ENCODE data around the gene TMEM263. TPM values are rescaled to one million over a fixed set of nuclear protein-coding genes. Genes with fewer than 3 reads are reported as not detected.

The TMEM263 gene
- total RNA-seq, 1 experiment from 2014 or later = 11.8 TPM

GRCh38 chr12:106971065-106971464 is 15.4 kb downstream of the TMEM263 start:
- no peaks in the 10 kb centered on the region for H3K23me2 ChIP-seq (ENCODE audit: insufficient read length, low read depth, low read length, poor library complexity, severe bottlenecking)

More at GRCh38 chr12:106971065-106971464, 15.4 kb downstream of the TMEM263 start:
- H2BK15ac ChIP-seq (ENCODE audit: low read depth, low read length) = no peak overlapping the region
- Mint-ChIP-seq H3K4me1 (no peaks in the 10 kb centered on the region), H3K27ac (peak overlapping the region in 1 of 3 experiments; percentile 16; a peak in 2 of 7 replicates), H3K9me3 (no peaks in the 10 kb centered on the region), H3K27me3 (ENCODE audit: low read depth) (no peaks in the 10 kb centered on the region), H3K4me3 (no peak overlapping the region), H3K36me3 (ENCODE audit: insufficient read depth in 1 of 3, low read depth in 3 of 3) (peaks cover 2 to 23% (median 18%) of the 10 kb centered on the region in 3 experiments; a peak in 6 of 7 replicates)
- no peaks in the 10 kb centered on the region for H3K79me1 ChIP-seq (ENCODE audit: insufficient read depth, low read depth, low read length, poor library complexity, severe bottlenecking)
- H3K18ac ChIP-seq (ENCODE audit: insufficient read length, low read depth, low read length) = no peak overlapping the region
- no peak overlapping the region for H3K56ac ChIP-seq (ENCODE audit: insufficient read length, low read depth, low read length)
- no peak overlapping the region for H2BK20ac ChIP-seq (ENCODE audit: low read depth, low read length, poor library complexity, severe bottlenecking)
- no peaks in the 10 kb centered on the region for H3K4me1 ChIP-seq (ENCODE audit: insufficient read depth, low read length)
- H2BK5ac ChIP-seq (ENCODE audit: insufficient read length, low read length) = no peak overlapping the region
- no peak overlapping the region for H3K23ac ChIP-seq (ENCODE audit: insufficient read length, low read depth, low read length)
- no peak overlapping the region for H3T11ph ChIP-seq (ENCODE audit: low read length)
- no peak overlapping the region for H4K91ac ChIP-seq (ENCODE audit: insufficient read length, low read depth, low read length)
- no peak overlapping the region for H2AFZ ChIP-seq (ENCODE audit: low read length)
- no peak overlapping the region for H2BK12ac ChIP-seq (ENCODE audit: insufficient read length, low read depth, low read length)
- no peak overlapping the region for H4K5ac ChIP-seq (ENCODE audit: insufficient read length, low read depth, low read length)
- TF ChIP-seq, protein P1, sequence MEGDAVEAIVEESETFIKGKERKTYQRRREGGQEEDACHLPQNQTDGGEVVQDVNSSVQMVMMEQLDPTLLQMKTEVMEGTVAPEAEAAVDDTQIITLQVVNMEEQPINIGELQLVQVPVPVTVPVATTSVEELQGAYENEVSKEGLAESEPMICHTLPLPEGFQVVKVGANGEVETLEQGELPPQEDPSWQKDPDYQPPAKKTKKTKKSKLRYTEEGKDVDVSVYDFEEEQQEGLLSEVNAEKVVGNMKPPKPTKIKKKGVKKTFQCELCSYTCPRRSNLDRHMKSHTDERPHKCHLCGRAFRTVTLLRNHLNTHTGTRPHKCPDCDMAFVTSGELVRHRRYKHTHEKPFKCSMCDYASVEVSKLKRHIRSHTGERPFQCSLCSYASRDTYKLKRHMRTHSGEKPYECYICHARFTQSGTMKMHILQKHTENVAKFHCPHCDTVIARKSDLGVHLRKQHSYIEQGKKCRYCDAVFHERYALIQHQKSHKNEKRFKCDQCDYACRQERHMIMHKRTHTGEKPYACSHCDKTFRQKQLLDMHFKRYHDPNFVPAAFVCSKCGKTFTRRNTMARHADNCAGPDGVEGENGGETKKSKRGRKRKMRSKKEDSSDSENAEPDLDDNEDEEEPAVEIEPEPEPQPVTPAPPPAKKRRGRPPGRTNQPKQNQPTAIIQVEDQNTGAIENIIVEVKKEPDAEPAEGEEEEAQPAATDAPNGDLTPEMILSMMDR (conservative IDR thresholded peaks at IDR 0.05) = no peak
- no peak for DNase-seq
- no peak overlapping the region for H3K4ac ChIP-seq (ENCODE audit: low read depth, low read length)
- H2AK5ac ChIP-seq (ENCODE audit: insufficient read length, low read length) = no peak overlapping the region
- no peaks in the 10 kb centered on the region for H4K20me1 ChIP-seq (ENCODE audit: control insufficient read depth, insufficient read depth, insufficient read length)
- 0 out of 2 replicates have a peak, but pooled peaks cover 2% of the 10 kb centered on the region for H3K79me2 ChIP-seq (ENCODE audit: insufficient read depth, low read length)
- no CpG with 5 or more reads among the region's 2 CpGs for WGBS (ENCODE audit: extremely low coverage, insufficient read length, low lambda C conversion rate)
- H3K14ac ChIP-seq (ENCODE audit: insufficient read depth, low read length) = no peak overlapping the region
- H3K9ac ChIP-seq (ENCODE audit: extremely low read depth, insufficient read length, low read length) = no peak overlapping the region
- H3K9me3 ChIP-seq (ENCODE audit: control insufficient read depth, low read depth, low read length) = no peaks in the 10 kb centered on the region
- no peaks in the 10 kb centered on the region for H3K27me3 ChIP-seq (ENCODE audit: insufficient read depth, low read length)
- no peak overlapping the region for H3K27ac ChIP-seq (ENCODE audit: insufficient read length, low read depth, low read length)
- no peak overlapping the region for H3K4me2 ChIP-seq (ENCODE audit: insufficient read depth, insufficient read length, low read length)
- H2BK120ac ChIP-seq (ENCODE audit: low read depth, low read length, poor library complexity, severe bottlenecking) = no peak overlapping the region
- H4K8ac ChIP-seq (replicated peaks; ENCODE audit: insufficient read length, low read depth, low read length) = no peak overlapping the region

Measured in H9 (cell line).